HG03095 (cell line): ENCODE data around the gene RBX1.

Source experiments
- ATAC-seq: cut with Tn5 transposase; IDR thresholded peaks from one replicate; pipeline ENCODE4 v1.9.1; 2021; ENCODE audit warnings: moderate library complexity; ENCODE audit not compliant: unreplicated experiment

RBX1 gene

GRCh38 chr22:41021613-41022454, 70.7 kb downstream of the RBX1 start:
- peak; percentile 58 for ATAC-seq

GRCh38 chr22:41022470-41023298, 71.5 kb downstream of the RBX1 start:
- peak; percentile 60 for ATAC-seq
